Measurements from ENCODE around the gene NRXN2. TPM values are rescaled to one million over a fixed set of nuclear protein-coding genes. Genes with fewer than 3 reads are reported as not detected.

NRXN2 gene
- total and polyA plus RNA-seq, 10 of the 15 experiments (the other 5 are each of a cell fraction or from before 2014, with no cell fraction given) = 0.03 to 1.4 (median 0.23) TPM

- Histone ChIP-seq H4K20me1 (ENCODE audit: control insufficient read depth, insufficient read depth) (no peaks in the 10 kb centered on the region), H3K79me2 (ENCODE audit: control insufficient read depth, insufficient read depth, low read length) (no peaks in the 10 kb centered on the region), H3K27ac (ENCODE audit: control insufficient read depth, insufficient read depth) (no peak overlapping the region), H3K9me3 (replicated peaks; ENCODE audit: control insufficient read depth, insufficient read depth, low read length) (no peaks in the 10 kb centered on the region), H3K4me1 (ENCODE audit: control insufficient read depth, insufficient read depth, low read length) (peaks cover 10% of the 10 kb centered on the region), H2AFZ (ENCODE audit: control insufficient read depth, low read depth, low read length) (no peak overlapping the region), H3K4me3 (no peak overlapping the region), H3K4me2 (ENCODE audit: control insufficient read depth, insufficient read depth) (no peak overlapping the region), H3K9ac (ENCODE audit: control insufficient read depth, insufficient read depth, low read length) (no peak overlapping the region), H3K36me3 (ENCODE audit: control insufficient read depth in 2 of 2, insufficient read depth in 2 of 2, low read length in 1 of 2) (no peaks in the 10 kb centered on the region; a peak in 1 of 4 replicates), H3K27me3 (replicated peaks in 1 of 2; ENCODE audit: control insufficient read depth in 2 of 2, insufficient read depth in 2 of 2, low read length in 1 of 2) (peaks cover 3 to 10% of the 10 kb centered on the region in 2 experiments; a peak in 2 of 4 replicates)
- RAD21 ChIA-PET (ENCODE audit: unreplicated experiment) = interaction anchor here (1.1 kb wide), 1 partner anchor 52 kb away, joined by 3 read pairs; no protein-coding TSS in a partner anchor
- TF ChIP-seq SP1 (IDR thresholded peaks at IDR 0.05; ENCODE audit: low read depth, low read length) (no peak), RUNX3 (IDR thresholded peaks at IDR 0.05; ENCODE audit: low read length) (no peak), HDAC6 (IDR thresholded peaks at IDR 0.05; ENCODE audit: unreplicated experiment) (no peak), TAF1 (IDR thresholded peaks at IDR 0.05; ENCODE audit: borderline replicate concordance, low read depth, low read length) (no peak), NFXL1 (IDR thresholded peaks at IDR 0.05; ENCODE audit: borderline replicate concordance) (no peak), NRF1 (conservative IDR thresholded peaks at IDR 0.05; ENCODE audit: low read depth, low read length) (no peak)
- 38% methylated on average over 11 of the region's 12 CpGs for WGBS (ENCODE audit: insufficient coverage, insufficient replicate concordance, low lambda C conversion rate, missing lambda C conversion rate)
- BruUV-seq (replicated peaks) = no TSS peak
- CTCF ChIA-PET = interaction anchor here (1.1 kb wide), 1 partner anchor 29 kb away, joined by 3 read pairs; no protein-coding TSS in a partner anchor
- FAIRE-seq = no peak
- intact Hi-C loops (cut with micrococcal nuclease; ENCODE audit: unreplicated experiment) = no loop called here
- no peak for DNase-seq (ENCODE audit: low read depth, low spot score)
- no peak for ATAC-seq
- POLR2A ChIA-PET = no interaction called here
- SMC1A ChIA-PET (ENCODE audit: uncharacterized antibody, unreplicated experiment) = no interaction called here
- in situ Hi-C loops (cut with MboI) = no loop called here
Observed at GRCh38 chr11:64720640-64721358, 2.2 kb downstream of the NRXN2 start.

GRCh38 chr11:64720167-64720566 is 2.8 kb downstream of the NRXN2 start:
- Histone ChIP-seq H3K4me3 (no peak overlapping the region), H4K20me1 (ENCODE audit: control insufficient read depth, insufficient read depth) (no peaks in the 10 kb centered on the region), H3K27me3 (replicated peaks in 1 of 2; ENCODE audit: control insufficient read depth in 2 of 2, insufficient read depth in 2 of 2, low read length in 1 of 2) (peaks cover 3 to 11% of the 10 kb centered on the region in 2 experiments; a peak in 2 of 4 replicates), H3K9me3 (replicated peaks; ENCODE audit: control insufficient read depth, insufficient read depth, low read length) (no peaks in the 10 kb centered on the region), H3K4me1 (ENCODE audit: control insufficient read depth, insufficient read depth, low read length) (peaks cover 10% of the 10 kb centered on the region), H3K36me3 (ENCODE audit: control insufficient read depth in 2 of 2, insufficient read depth in 2 of 2, low read length in 1 of 2) (no peaks in the 10 kb centered on the region; a peak in 1 of 4 replicates), H2AFZ (ENCODE audit: control insufficient read depth, low read depth, low read length) (no peak overlapping the region), H3K4me2 (ENCODE audit: control insufficient read depth, insufficient read depth) (no peak overlapping the region), H3K9ac (ENCODE audit: control insufficient read depth, insufficient read depth, low read length) (no peak overlapping the region), H3K27ac (ENCODE audit: control insufficient read depth, insufficient read depth) (no peak overlapping the region), H3K79me2 (ENCODE audit: control insufficient read depth, insufficient read depth, low read length) (no peaks in the 10 kb centered on the region)
- FAIRE-seq (no peak), ATAC-seq (no peak), DNase-seq (ENCODE audit: low read depth, low spot score) (no peak)
- CTCF ChIA-PET = interaction anchor here (1.1 to 6.7 kb wide), 2 partner anchors 29 to 32 kb away, joined by 3 to 58 read pairs; no protein-coding TSS in a partner anchor
- WGBS (ENCODE audit: insufficient coverage, insufficient replicate concordance, low lambda C conversion rate, missing lambda C conversion rate) = 15% methylated on average over 9 of the region's 9 CpGs
- BruUV-seq (replicated peaks) = no TSS peak
- POLR2A ChIA-PET = no interaction called here
- intact Hi-C loops (cut with micrococcal nuclease; ENCODE audit: unreplicated experiment) (no loop called here), in situ Hi-C loops (cut with MboI) (no loop called here)
- RAD21 ChIA-PET (ENCODE audit: unreplicated experiment) = interaction anchor here (1.0 to 1.1 kb wide), 2 partner anchors 31 to 53 kb away, joined by 3 read pairs; no protein-coding TSS in a partner anchor
- no peak for TF ChIP-seq E2F4 (IDR thresholded peaks at IDR 0.05; ENCODE audit: low read depth, low read length)
- SMC1A ChIA-PET (ENCODE audit: uncharacterized antibody, unreplicated experiment) = interaction anchor here (1.2 kb wide), 1 partner anchor 32 kb away, joined by 5 read pairs; no protein-coding TSS in a partner anchor
